ENCODE results near the gene SLX4IP. TPM values are rescaled to one million over a fixed set of nuclear protein-coding genes. Genes with fewer than 3 reads are reported as not detected.

The SLX4IP gene
- total and polyA plus RNA-seq, 2 donors (not counting 3 experiments of a cell fraction or from before 2014, with no cell fraction given) = 1.9 to 4.5 TPM

DNA sequence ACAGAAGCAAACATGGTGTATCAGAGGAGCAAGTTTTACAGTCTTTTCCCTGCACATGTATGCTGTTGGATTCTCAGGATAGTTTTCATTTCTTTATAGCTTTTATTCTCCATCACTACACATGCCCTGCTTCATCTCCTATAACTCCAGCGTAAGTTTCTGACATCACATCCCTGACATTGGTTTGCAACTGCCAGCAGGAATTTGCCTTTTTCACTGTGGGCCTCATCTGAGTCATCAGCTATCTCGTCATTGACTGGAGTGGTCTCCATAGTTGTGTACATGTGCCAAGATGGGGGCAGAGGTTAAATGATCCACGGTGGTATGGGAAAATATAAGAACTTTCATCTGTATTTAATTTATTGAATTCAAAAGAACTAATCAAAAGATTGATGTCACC lies 96.7 kb downstream of the SLX4IP start:
- ChIA-PET CTCF (interaction anchor here (1.0 to 1.5 kb wide), 2 partner anchors 18 to 673 kb away, joined by 3 to 4 read pairs; no protein-coding TSS in a partner anchor), POLR2A (no interaction called here)
- TF ChIP-seq JUN (IDR thresholded peaks at IDR 0.05; ENCODE audit: borderline replicate concordance, insufficient read depth, insufficient read length, low read depth) (no peak), FOS (IDR thresholded peaks at IDR 0.05; ENCODE audit: borderline replicate concordance, insufficient read depth, low read length) (no peak), GATA2 (IDR thresholded peaks at IDR 0.05; ENCODE audit: insufficient read depth, insufficient read length, low read depth, low read length) (no peak)
- TF ChIP-seq, protein P1, sequence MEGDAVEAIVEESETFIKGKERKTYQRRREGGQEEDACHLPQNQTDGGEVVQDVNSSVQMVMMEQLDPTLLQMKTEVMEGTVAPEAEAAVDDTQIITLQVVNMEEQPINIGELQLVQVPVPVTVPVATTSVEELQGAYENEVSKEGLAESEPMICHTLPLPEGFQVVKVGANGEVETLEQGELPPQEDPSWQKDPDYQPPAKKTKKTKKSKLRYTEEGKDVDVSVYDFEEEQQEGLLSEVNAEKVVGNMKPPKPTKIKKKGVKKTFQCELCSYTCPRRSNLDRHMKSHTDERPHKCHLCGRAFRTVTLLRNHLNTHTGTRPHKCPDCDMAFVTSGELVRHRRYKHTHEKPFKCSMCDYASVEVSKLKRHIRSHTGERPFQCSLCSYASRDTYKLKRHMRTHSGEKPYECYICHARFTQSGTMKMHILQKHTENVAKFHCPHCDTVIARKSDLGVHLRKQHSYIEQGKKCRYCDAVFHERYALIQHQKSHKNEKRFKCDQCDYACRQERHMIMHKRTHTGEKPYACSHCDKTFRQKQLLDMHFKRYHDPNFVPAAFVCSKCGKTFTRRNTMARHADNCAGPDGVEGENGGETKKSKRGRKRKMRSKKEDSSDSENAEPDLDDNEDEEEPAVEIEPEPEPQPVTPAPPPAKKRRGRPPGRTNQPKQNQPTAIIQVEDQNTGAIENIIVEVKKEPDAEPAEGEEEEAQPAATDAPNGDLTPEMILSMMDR (IDR thresholded peaks at IDR 0.05; ENCODE audit: extremely low read depth in 1 of 2, insufficient read depth in 1 of 2, low read depth in 1 of 2, low read length in 2 of 2) = no peak
- TF ChIP-seq, protein P2, sequence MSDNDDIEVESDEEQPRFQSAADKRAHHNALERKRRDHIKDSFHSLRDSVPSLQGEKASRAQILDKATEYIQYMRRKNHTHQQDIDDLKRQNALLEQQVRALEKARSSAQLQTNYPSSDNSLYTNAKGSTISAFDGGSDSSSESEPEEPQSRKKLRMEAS (IDR thresholded peaks at IDR 0.05; ENCODE audit: insufficient read depth, insufficient read length) = no peak
- no peak overlapping the region for H3K4me3 ChIP-seq (replicated peaks in 1 of 3; ENCODE audit: insufficient read depth in 1 of 3, low read depth in 1 of 3, low read length in 3 of 3)
- no peak overlapping the region for H3K27ac ChIP-seq (ENCODE audit: insufficient read depth, low read depth, low read length)
- H3K4me2 ChIP-seq (ENCODE audit: insufficient read depth, low read length) = no peak overlapping the region
- H3K9ac ChIP-seq (replicated peaks; ENCODE audit: extremely low read depth, insufficient read depth, low read length) = no peak overlapping the region
- intact Hi-C loops (cut with micrococcal nuclease) = no loop called here
- dilution Hi-C loops (cut with MboI; ENCODE audit: extremely low pct_ligation_motif_present, low sequenced_read_pairs) = no loop called here
- H3K36me3 ChIP-seq (ENCODE audit: control insufficient read depth in 2 of 2, extremely low read depth in 1 of 2, insufficient read depth in 2 of 2, low read length in 2 of 2) = no peaks in the 10 kb centered on the region
- H3K4me1 ChIP-seq (ENCODE audit: control insufficient read depth, extremely low read depth, insufficient read depth, low read length) = no peaks in the 10 kb centered on the region
- H2AFZ ChIP-seq (ENCODE audit: low read depth, low read length) = no peak overlapping the region
- no peaks in the 10 kb centered on the region for H3K79me2 ChIP-seq (ENCODE audit: control insufficient read depth, insufficient read depth, low read length)
- no TSS peak for BruUV-seq (replicated peaks)
- H3K27me3 ChIP-seq (ENCODE audit: control insufficient read depth in 2 of 2, insufficient read depth in 2 of 2, low read length in 2 of 2) = no peaks in the 10 kb centered on the region
- H3K9me1 ChIP-seq (replicated peaks; ENCODE audit: control insufficient read depth, extremely low read depth, insufficient read depth, low read length) = no peaks in the 10 kb centered on the region
- H3K9me3 ChIP-seq (replicated peaks; ENCODE audit: control insufficient read depth, insufficient read depth, low read length) = no peaks in the 10 kb centered on the region
- DNase-seq (ENCODE audit: low read depth, low spot score) (no peak), FAIRE-seq (no peak)
- H4K20me1 ChIP-seq (replicated peaks; ENCODE audit: control insufficient read depth, extremely low read depth, insufficient read depth, low read length) = no peaks in the 10 kb centered on the region

DNA sequence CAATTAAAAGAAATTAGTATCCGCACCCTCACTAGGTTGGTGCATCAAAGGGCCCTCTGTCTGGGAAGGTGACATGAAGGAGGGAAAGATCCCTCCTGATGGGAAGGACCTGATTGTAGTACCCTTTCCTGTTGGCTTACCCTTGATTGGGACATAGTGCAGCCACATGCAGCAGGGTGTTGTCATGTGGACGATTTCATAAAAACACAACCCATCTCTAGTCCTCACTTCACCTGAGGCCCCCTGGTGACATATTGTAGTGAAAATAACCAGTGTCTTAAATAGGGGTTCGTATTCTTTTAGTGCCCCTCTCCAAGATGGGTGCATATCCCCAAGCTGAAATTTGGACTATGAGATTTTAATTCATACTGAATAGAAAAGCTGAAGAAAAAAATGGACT lies 97.3 kb downstream of the SLX4IP start:
- FAIRE-seq (no peak), DNase-seq (ENCODE audit: low read depth, low spot score) (no peak)
- H2AFZ ChIP-seq (ENCODE audit: low read depth, low read length) = no peak overlapping the region
- H3K4me1 ChIP-seq (ENCODE audit: control insufficient read depth, extremely low read depth, insufficient read depth, low read length) = no peaks in the 10 kb centered on the region
- TF ChIP-seq GATA2 (IDR thresholded peaks at IDR 0.05; ENCODE audit: insufficient read depth, insufficient read length, low read depth, low read length) (no peak), JUN (IDR thresholded peaks at IDR 0.05; ENCODE audit: borderline replicate concordance, insufficient read depth, insufficient read length, low read depth) (no peak), EZH2 (IDR thresholded peaks at IDR 0.05; ENCODE audit: borderline replicate concordance, low read depth, low read length, severe bottlenecking) (no peak), FOS (IDR thresholded peaks at IDR 0.05; ENCODE audit: borderline replicate concordance, insufficient read depth, low read length) (no peak), POLR2AphosphoS5 (IDR thresholded peaks at IDR 0.05; ENCODE audit: insufficient read depth, low read depth, low read length) (no peak), POLR2A (IDR thresholded peaks at IDR 0.05; ENCODE audit: low read depth, low read length) (no peak), MYC (IDR thresholded peaks at IDR 0.05; ENCODE audit: low read depth, low read length) (no peak)
- TF ChIP-seq, protein P2 (IDR thresholded peaks at IDR 0.05; ENCODE audit: insufficient read depth, insufficient read length) = no peak
- TF ChIP-seq, protein P1 (IDR thresholded peaks at IDR 0.05; ENCODE audit: extremely low read depth in 1 of 2, insufficient read depth in 1 of 2, low read depth in 1 of 2, low read length in 2 of 2) = no peak
- no peaks in the 10 kb centered on the region for H3K79me2 ChIP-seq (ENCODE audit: control insufficient read depth, insufficient read depth, low read length)
- no peak overlapping the region for H3K27ac ChIP-seq (ENCODE audit: insufficient read depth, low read depth, low read length)
- H3K9me3 ChIP-seq (replicated peaks; ENCODE audit: control insufficient read depth, insufficient read depth, low read length) = no peaks in the 10 kb centered on the region
- H3K4me3 ChIP-seq (replicated peaks in 1 of 3; ENCODE audit: insufficient read depth in 1 of 3, low read depth in 1 of 3, low read length in 3 of 3) = no peak overlapping the region
- no peaks in the 10 kb centered on the region for H4K20me1 ChIP-seq (replicated peaks; ENCODE audit: control insufficient read depth, extremely low read depth, insufficient read depth, low read length)
- ChIA-PET CTCF (interaction anchor here (1.5 kb wide), 1 partner anchor 19 kb away, joined by 4 read pairs; no protein-coding TSS in a partner anchor), POLR2A (no interaction called here)
- no peak overlapping the region for H3K4me2 ChIP-seq (ENCODE audit: insufficient read depth, low read length)
- H3K9ac ChIP-seq (replicated peaks; ENCODE audit: extremely low read depth, insufficient read depth, low read length) = no peak overlapping the region
- no peaks in the 10 kb centered on the region for H3K27me3 ChIP-seq (ENCODE audit: control insufficient read depth in 2 of 2, insufficient read depth in 2 of 2, low read length in 2 of 2)
- no peaks in the 10 kb centered on the region for H3K9me1 ChIP-seq (replicated peaks; ENCODE audit: control insufficient read depth, extremely low read depth, insufficient read depth, low read length)
- BruUV-seq (replicated peaks) = no TSS peak
- dilution Hi-C loops (cut with MboI; ENCODE audit: extremely low pct_ligation_motif_present, low sequenced_read_pairs) (no loop called here), intact Hi-C loops (cut with micrococcal nuclease) (no loop called here)
- no peaks in the 10 kb centered on the region for H3K36me3 ChIP-seq (ENCODE audit: control insufficient read depth in 2 of 2, extremely low read depth in 1 of 2, insufficient read depth in 2 of 2, low read length in 2 of 2)
